Measurements from ENCODE around the gene TNFRSF13B.
A peak's percentile ranks its signal among the peaks of the same experiment; 100 is the strongest.
"Not testable (repeated sequence)": the region's sequence is repeated elsewhere in the genome, so short reads cannot be mapped to it uniquely, and the experiment has no call there.

Gene TNFRSF13B

DNA sequence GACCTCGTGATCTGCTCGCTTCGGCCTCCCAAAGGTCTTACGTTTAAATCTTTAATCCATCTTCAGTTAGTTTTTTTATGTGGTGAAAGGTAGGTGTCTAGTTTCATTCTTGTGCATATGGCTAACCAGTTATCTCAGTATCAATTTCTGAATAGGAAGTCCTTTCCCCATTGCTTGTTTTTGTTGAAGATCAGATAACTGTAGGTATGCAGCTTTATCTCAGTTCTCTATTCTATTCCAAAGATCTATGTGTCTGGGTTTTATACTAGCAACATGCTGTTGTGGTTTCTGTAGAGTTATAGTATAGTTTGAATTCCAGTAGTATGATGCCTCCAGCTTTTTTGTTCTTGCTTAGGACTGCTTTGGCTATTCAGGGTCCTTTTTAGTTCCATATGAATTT is 65.2 kb downstream of the TNFRSF13B start:
- Histone ChIP-seq H3K9me3 (ENCODE audit: insufficient read depth, low read length) (no peaks in the 10 kb centered on the region), H3K4me3 (ENCODE audit: low read length) (peak overlapping the region; percentile 29; the same call in 1 of the 2 replicates), H3K79me2 (ENCODE audit: low read length) (peaks cover 5% of the 10 kb centered on the region; the same call in 1 of the 2 replicates), H3K4me1 (ENCODE audit: low read length) (peaks cover 87% of the 10 kb centered on the region), H4K20me1 (ENCODE audit: insufficient read depth, low read length) (no peaks in the 10 kb centered on the region), H3K4me2 (ENCODE audit: low read length) (peak overlapping the region; percentile 64), H3K9ac (ENCODE audit: low read length) (peak overlapping the region; percentile 57; the same call in 1 of the 2 replicates), H3K27ac (ENCODE audit: low read length) (peak overlapping the region; percentile 94), H3K27me3 (ENCODE audit: low read depth, low read length) (no peaks in the 10 kb centered on the region), H3K36me3 (replicated peaks; ENCODE audit: low read depth, low read length) (no peaks in the 10 kb centered on the region), H2AFZ (ENCODE audit: low read depth, low read length) (no peak overlapping the region)
- TF ChIP-seq EZH2phosphoT487 (IDR thresholded peaks at IDR 0.05; ENCODE audit: low read depth): no peak
- TF ChIP-seq, protein P1, sequence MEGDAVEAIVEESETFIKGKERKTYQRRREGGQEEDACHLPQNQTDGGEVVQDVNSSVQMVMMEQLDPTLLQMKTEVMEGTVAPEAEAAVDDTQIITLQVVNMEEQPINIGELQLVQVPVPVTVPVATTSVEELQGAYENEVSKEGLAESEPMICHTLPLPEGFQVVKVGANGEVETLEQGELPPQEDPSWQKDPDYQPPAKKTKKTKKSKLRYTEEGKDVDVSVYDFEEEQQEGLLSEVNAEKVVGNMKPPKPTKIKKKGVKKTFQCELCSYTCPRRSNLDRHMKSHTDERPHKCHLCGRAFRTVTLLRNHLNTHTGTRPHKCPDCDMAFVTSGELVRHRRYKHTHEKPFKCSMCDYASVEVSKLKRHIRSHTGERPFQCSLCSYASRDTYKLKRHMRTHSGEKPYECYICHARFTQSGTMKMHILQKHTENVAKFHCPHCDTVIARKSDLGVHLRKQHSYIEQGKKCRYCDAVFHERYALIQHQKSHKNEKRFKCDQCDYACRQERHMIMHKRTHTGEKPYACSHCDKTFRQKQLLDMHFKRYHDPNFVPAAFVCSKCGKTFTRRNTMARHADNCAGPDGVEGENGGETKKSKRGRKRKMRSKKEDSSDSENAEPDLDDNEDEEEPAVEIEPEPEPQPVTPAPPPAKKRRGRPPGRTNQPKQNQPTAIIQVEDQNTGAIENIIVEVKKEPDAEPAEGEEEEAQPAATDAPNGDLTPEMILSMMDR (IDR thresholded peaks at IDR 0.05; ENCODE audit: low read depth, low read length): no peak

DNA sequence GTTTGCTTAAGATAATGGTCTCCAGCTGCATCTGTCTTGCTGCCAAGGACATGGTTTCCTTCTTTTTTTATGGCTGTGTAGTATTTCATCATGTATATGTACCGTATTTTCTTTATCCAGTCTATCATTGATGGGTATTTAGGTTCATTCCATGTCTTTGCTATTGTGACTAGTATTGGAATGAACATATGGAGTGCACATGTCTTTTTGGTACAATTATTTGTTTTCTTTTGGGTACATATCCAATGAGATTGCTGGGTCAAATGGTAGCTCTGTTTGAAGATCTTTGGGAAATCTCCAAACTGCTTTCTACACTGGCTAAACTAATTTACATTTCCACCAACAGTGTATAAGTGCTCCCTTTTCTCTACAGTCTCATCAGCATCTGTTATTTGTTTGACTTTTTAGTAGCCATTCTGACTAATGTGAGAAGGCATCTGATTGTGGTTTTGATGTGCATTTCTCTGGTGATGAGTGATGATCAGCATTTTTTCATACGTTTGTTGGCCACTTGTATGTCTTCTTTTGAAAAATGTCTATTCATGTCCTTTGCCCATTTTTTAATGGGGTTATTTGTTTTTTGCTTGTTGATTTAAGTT is 66.2 kb downstream of the TNFRSF13B start:
- Histone ChIP-seq H3K27ac (ENCODE audit: low read length) (peak overlapping the region; percentile 94), H3K4me3 (ENCODE audit: low read length) (0 out of 2 replicates have a peak overlapping the region, but pooled peaks have one; percentile 10), H3K9me3 (ENCODE audit: insufficient read depth, low read length) (no peaks in the 10 kb centered on the region), H4K20me1 (ENCODE audit: insufficient read depth, low read length) (no peaks in the 10 kb centered on the region), H3K36me3 (replicated peaks; ENCODE audit: low read depth, low read length) (no peaks in the 10 kb centered on the region), H3K79me2 (ENCODE audit: low read length) (peaks cover 5% of the 10 kb centered on the region; the same call in 1 of the 2 replicates), H3K4me1 (ENCODE audit: low read length) (peaks cover 87% of the 10 kb centered on the region), H3K4me2 (ENCODE audit: low read length) (peak overlapping the region; percentile 64), H3K27me3 (ENCODE audit: low read depth, low read length) (no peaks in the 10 kb centered on the region), H3K9ac (ENCODE audit: low read length) (peak overlapping the region; percentile 45; the same call in 1 of the 2 replicates), H2AFZ (ENCODE audit: low read depth, low read length) (no peak overlapping the region)
- no peak for TF ChIP-seq EZH2phosphoT487 (IDR thresholded peaks at IDR 0.05; ENCODE audit: low read depth)
- TF ChIP-seq, protein P1 (IDR thresholded peaks at IDR 0.05; ENCODE audit: low read depth, low read length): no peak

DNA sequence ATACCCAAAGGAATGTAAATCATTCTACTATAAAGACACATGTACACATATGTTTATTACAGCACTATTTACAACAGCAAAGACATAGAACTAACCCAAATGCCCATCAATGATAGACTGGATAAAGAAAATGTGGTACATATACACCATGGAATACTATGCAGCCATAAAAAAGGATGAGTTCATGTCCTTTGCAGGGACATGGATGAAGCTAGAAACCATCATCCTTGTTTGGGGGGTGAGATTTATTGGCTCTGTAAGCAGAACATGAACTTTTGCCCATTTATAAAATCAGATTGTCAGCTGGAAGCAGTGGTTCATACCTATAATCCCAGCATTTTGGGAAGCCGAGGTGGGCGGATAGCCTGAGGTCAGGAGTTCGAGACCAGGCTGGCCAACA is 68.8 kb downstream of the TNFRSF13B start:
- not testable (repeated sequence) for H3K79me2 ChIP-seq (ENCODE audit: low read length); H3K36me3 ChIP-seq (replicated peaks; ENCODE audit: low read depth, low read length); H3K4me3 ChIP-seq (ENCODE audit: low read length); H3K9ac ChIP-seq (ENCODE audit: low read length); H3K4me2 ChIP-seq (ENCODE audit: low read length); H4K20me1 ChIP-seq (ENCODE audit: insufficient read depth, low read length); H3K27me3 ChIP-seq (ENCODE audit: low read depth, low read length); H2AFZ ChIP-seq (ENCODE audit: low read depth, low read length); H3K9me3 ChIP-seq (ENCODE audit: insufficient read depth, low read length)
- Histone ChIP-seq H3K27ac (ENCODE audit: low read length) (0 out of 2 replicates have a peak overlapping the region, but pooled peaks have one; percentile 94), H3K4me1 (ENCODE audit: low read length) (peaks cover 67% of the 10 kb centered on the region)

DNA sequence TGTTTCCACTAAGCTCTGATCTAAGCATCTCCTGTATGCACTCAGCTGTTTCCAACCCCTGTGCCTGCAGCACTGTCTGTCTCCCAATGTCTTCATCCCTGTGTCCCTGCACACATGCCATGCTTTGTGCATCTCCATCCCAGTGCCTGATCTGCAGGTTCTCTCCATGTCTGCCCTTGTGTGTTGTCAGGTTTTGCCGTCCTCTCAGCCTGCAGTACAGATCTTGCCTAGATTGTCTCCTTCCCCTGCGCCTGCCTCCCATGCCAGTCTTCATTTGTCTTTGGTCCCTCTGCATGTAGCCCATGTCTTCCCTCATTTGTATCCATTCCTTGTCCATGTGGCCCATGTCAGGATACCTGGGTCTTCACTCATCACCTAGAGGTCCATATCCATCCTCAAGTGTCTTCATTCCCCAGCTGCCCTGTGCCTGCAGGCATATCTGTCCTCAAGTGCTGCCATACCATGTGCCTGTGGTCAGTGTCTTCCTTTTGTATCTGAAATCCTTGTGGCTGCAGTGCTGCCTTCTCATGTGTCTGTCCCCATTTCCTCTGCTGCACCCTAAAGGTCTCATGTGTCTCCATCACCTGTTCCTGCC is 71.5 kb downstream of the TNFRSF13B start:
- no peak overlapping the region for H3K4me3 ChIP-seq (ENCODE audit: low read length)
- H3K79me2 ChIP-seq (ENCODE audit: low read length): peaks cover 5% of the 10 kb centered on the region; the same call in 1 of the 2 replicates
- H3K9ac ChIP-seq (ENCODE audit: low read length): no peak overlapping the region
- H3K27me3 ChIP-seq (ENCODE audit: low read depth, low read length): no peaks in the 10 kb centered on the region
- no peak overlapping the region for H2AFZ ChIP-seq (ENCODE audit: low read depth, low read length)
- no peaks in the 10 kb centered on the region for H4K20me1 ChIP-seq (ENCODE audit: insufficient read depth, low read length)
- TF ChIP-seq, protein P1 (IDR thresholded peaks at IDR 0.05; ENCODE audit: low read depth, low read length): 0 out of 2 replicates have a peak, but pooled peaks have one; percentile 4
- TF ChIP-seq EZH2phosphoT487 (IDR thresholded peaks at IDR 0.05; ENCODE audit: low read depth): no peak
- H3K4me2 ChIP-seq (ENCODE audit: low read length): 0 out of 2 replicates have a peak overlapping the region, but pooled peaks have one; percentile 64
- peaks cover 41% of the 10 kb centered on the region for H3K4me1 ChIP-seq (ENCODE audit: low read length)
- H3K9me3 ChIP-seq (ENCODE audit: insufficient read depth, low read length): no peaks in the 10 kb centered on the region
- H3K36me3 ChIP-seq (replicated peaks; ENCODE audit: low read depth, low read length): no peaks in the 10 kb centered on the region
- no peak overlapping the region for H3K27ac ChIP-seq (ENCODE audit: low read length)

DNA sequence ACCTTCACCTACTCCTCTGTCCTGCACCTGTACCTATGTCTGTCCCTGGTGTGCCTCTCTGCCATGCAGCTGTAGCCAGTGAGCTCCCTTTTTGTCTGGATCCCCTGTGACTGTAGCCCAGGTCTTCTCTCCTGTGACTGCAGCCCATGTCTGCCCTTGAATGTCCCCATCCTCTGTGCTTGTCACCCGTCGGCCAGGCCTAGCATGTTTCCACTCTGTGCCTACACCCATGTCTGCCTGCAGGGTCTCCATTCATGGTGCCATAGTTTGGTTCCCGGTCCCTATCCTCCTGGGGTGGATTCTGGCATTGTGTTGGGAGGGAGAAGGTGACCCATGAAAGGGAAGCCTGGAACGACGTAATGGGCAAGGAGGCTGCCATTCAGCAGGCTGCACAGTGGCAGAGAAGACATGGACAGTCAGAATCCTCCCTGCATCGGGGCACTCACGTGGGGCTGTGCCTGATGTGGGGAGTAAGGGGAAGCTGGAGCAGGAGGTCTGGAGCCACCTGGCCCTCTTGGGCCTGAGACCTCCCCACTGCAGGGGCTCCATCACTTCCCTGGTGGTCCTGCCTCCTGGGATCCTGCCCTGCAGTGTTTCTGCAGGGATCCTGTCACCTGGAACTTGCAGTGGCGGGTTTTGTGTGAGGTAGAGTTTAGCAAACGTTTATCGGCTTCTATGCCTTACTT is 74.6 kb downstream of the TNFRSF13B start:
- not testable (repeated sequence) for H3K4me3 ChIP-seq (ENCODE audit: low read length); H3K36me3 ChIP-seq (replicated peaks; ENCODE audit: low read depth, low read length); H3K9me3 ChIP-seq (ENCODE audit: insufficient read depth, low read length); H3K27me3 ChIP-seq (ENCODE audit: low read depth, low read length); H3K4me2 ChIP-seq (ENCODE audit: low read length); H3K9ac ChIP-seq (ENCODE audit: low read length); H2AFZ ChIP-seq (ENCODE audit: low read depth, low read length); H4K20me1 ChIP-seq (ENCODE audit: insufficient read depth, low read length); H3K79me2 ChIP-seq (ENCODE audit: low read length); H3K27ac ChIP-seq (ENCODE audit: low read length)
- H3K4me1 ChIP-seq (ENCODE audit: low read length): peaks cover 22% of the 10 kb centered on the region

DNA sequence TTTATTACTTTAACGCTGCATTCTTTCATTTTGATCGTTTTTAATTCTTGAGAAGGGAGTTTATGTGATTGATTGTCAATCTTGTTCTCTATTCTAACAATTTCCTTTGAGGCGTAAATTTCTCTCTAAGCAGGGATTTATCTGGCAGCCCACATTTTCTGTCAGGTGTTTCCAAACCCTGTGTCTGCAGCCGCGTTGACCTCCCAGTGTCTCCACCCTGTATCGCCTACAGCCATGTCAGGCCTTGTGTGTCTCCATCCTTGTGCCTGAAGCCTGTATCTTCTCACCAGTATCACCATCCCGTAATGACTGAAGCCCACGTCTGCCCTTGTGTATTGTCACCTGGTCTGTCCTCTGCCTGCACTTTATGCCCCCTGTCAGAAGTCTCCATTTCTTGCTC is 75.7 kb downstream of the TNFRSF13B start:
- not testable (repeated sequence) for H3K9me3 ChIP-seq (ENCODE audit: insufficient read depth, low read length); H2AFZ ChIP-seq (ENCODE audit: low read depth, low read length); H3K27me3 ChIP-seq (ENCODE audit: low read depth, low read length); H3K4me3 ChIP-seq (ENCODE audit: low read length); H3K79me2 ChIP-seq (ENCODE audit: low read length); H4K20me1 ChIP-seq (ENCODE audit: insufficient read depth, low read length); H3K4me2 ChIP-seq (ENCODE audit: low read length); H3K9ac ChIP-seq (ENCODE audit: low read length); H3K27ac ChIP-seq (ENCODE audit: low read length); H3K36me3 ChIP-seq (replicated peaks; ENCODE audit: low read depth, low read length)
- peaks cover 12% of the 10 kb centered on the region for H3K4me1 ChIP-seq (ENCODE audit: low read length)

Data from OCI-LY3 (cell line).